Loucy (cell line): ENCODE results near the gene PPIL3.
A peak's percentile ranks its signal among the peaks of the same experiment; 100 is the strongest.
"Not testable (repeated sequence)": the region's sequence is repeated elsewhere in the genome, so short reads cannot be mapped to it uniquely, and the experiment has no call there.

Source experiments
- H2AFZ ChIP-seq: fragments of 200-600 bp; sonication (generic); 2 replicates; pipeline ENCODE4 v1.6.0; 2016; ENCODE audit warnings: antibody characterized with exemption, mild to moderate bottlenecking, low read length, moderate library complexity
- H3F3A ChIP-seq: fragments of 200-600 bp; 2 replicates; pipeline ENCODE4 v1.6.0; 2016; ENCODE audit warnings: antibody characterized with exemption, low read depth, mild to moderate bottlenecking
- H3K27me3 ChIP-seq: fragments of 200-600 bp; sonication (generic); 2 replicates; pipeline ENCODE4 v1.6.1; 2014; ENCODE audit warnings: low read length, mild to moderate bottlenecking; ENCODE audit not compliant: insufficient read depth, poor library complexity, severe bottlenecking
- H3K36me3 ChIP-seq: fragments of 200-600 bp; sonication (generic); 2 replicates; pipeline ENCODE4 v1.6.1; 2016; ENCODE audit warnings: low read length; ENCODE audit not compliant: insufficient read depth
- H3K4me1 ChIP-seq: fragments of 200-600 bp; sonication (generic); 2 replicates; pipeline ENCODE4 v1.5.1; 2014; ENCODE audit warnings: low read length, mild to moderate bottlenecking; ENCODE audit not compliant: insufficient read depth, poor library complexity, severe bottlenecking
- H3K4me2 ChIP-seq: fragments of 200-600 bp; sonication (generic); 2 replicates; pipeline ENCODE4 v1.6.0; 2014; ENCODE audit warnings: antibody characterized with exemption, low read length, low read depth, mild to moderate bottlenecking; ENCODE audit not compliant: poor library complexity, severe bottlenecking
- H3K4me3 ChIP-seq: fragments of 200-600 bp; sonication (generic); 2 replicates; pipeline ENCODE4 v1.5.1; 2014; ENCODE audit warnings: low read length, mild to moderate bottlenecking, mixed read lengths; ENCODE audit not compliant: poor library complexity, severe bottlenecking
- H3K79me2 ChIP-seq: fragments of 200-600 bp; sonication (generic); 2 replicates; pipeline ENCODE4 v1.6.1; 2014; ENCODE audit warnings: low read length; ENCODE audit not compliant: insufficient read depth
- H3K9ac ChIP-seq: fragments of 200-600 bp; sonication (generic); 2 replicates; pipeline ENCODE4 v1.6.0; 2014; ENCODE audit warnings: mild to moderate bottlenecking, low read depth, low read length, moderate library complexity; ENCODE audit not compliant: poor library complexity, severe bottlenecking
- H3K9me2 ChIP-seq: fragments of 200-600 bp; sonication (generic); replicated peaks from 2 replicates; pipeline ENCODE4 v1.6.1; 2016; ENCODE audit warnings: low read depth, low read length, mixed read lengths
- H3K9me3 ChIP-seq: fragments of 200-600 bp; sonication (generic); 2 replicates; pipeline ENCODE4 v1.6.1; 2014; ENCODE audit warnings: mild to moderate bottlenecking, antibody characterized with exemption, low read length, low read depth; ENCODE audit not compliant: insufficient read depth
- H4K20me1 ChIP-seq: fragments of 200-600 bp; sonication (generic); 2 replicates; pipeline ENCODE4 v1.6.0; 2014; ENCODE audit warnings: antibody characterized with exemption, low read length, mild to moderate bottlenecking; ENCODE audit not compliant: insufficient read depth, poor library complexity, severe bottlenecking
- CTCF ChIP-seq: fragments of 200-600 bp; sonication (generic); conservative IDR thresholded peaks from 2 replicates; pipeline ENCODE4 v1.5.1; 2014; ENCODE audit warnings: mild to moderate bottlenecking, antibody characterized with exemption, low read length
- EZH2phosphoT487 ChIP-seq: fragments of 200-600 bp; IDR thresholded peaks from 2 replicates; pipeline ENCODE4 v1.6.1; 2018; ENCODE audit warnings: antibody characterized with exemption, mild to moderate bottlenecking, moderate library complexity, borderline replicate concordance

Gene PPIL3

GRCh38 chr2:200901459-200902072, 12.7 kb upstream of the PPIL3 start:
- no peak overlapping the region for H3K4me2 ChIP-seq
- peaks cover 57% of the 10 kb centered on the region; the same call in 1 of the 2 replicates for H3K36me3 ChIP-seq
- H3K9me3 ChIP-seq: no peaks in the 10 kb centered on the region
- peak; percentile 93 for TF ChIP-seq CTCF
- no peak for TF ChIP-seq EZH2phosphoT487
- no peak overlapping the region for H3K9ac ChIP-seq
- H3F3A ChIP-seq: no peaks in the 10 kb centered on the region
- no peak overlapping the region for H3K4me3 ChIP-seq
- H3K27me3 ChIP-seq: no peaks in the 10 kb centered on the region
- H2AFZ ChIP-seq: no peak overlapping the region
- no peaks in the 10 kb centered on the region for H3K4me1 ChIP-seq
- H4K20me1 ChIP-seq: no peaks in the 10 kb centered on the region
- H3K9me2 ChIP-seq: no peaks in the 10 kb centered on the region
- H3K79me2 ChIP-seq: no peaks in the 10 kb centered on the region

DNA sequence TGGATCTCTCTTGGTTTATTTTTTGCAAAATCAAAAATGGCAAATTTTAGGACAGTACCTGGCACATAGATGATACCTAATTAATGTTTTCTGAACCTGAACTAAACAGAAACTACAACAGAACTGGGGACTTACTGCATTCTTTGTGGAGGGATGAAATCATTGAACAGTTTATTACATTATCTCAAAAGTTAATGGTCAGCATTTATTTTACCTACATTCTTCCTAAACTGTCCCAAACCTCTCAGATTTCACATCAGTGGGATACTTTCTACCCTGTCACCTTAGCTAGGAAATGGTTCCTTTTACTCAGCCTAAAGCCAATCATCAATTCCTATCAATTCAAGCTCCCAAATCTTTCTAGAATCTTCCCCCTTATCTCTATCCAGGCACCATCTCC, 10.6 kb upstream of the PPIL3 start:
- H3K27me3 ChIP-seq: no peaks in the 10 kb centered on the region
- no peaks in the 10 kb centered on the region for H3K4me1 ChIP-seq
- H3K36me3 ChIP-seq: peaks cover 65% of the 10 kb centered on the region; the same call in 1 of the 2 replicates
- no peak for TF ChIP-seq CTCF
- no peak for TF ChIP-seq EZH2phosphoT487
- H3K9ac ChIP-seq: no peak overlapping the region
- H3K4me3 ChIP-seq: no peak overlapping the region
- H3K9me3 ChIP-seq: no peaks in the 10 kb centered on the region
- H3F3A ChIP-seq: no peaks in the 10 kb centered on the region
- no peak overlapping the region for H2AFZ ChIP-seq
- H3K79me2 ChIP-seq: no peaks in the 10 kb centered on the region
- H4K20me1 ChIP-seq: no peaks in the 10 kb centered on the region
- H3K4me2 ChIP-seq: no peak overlapping the region
- no peaks in the 10 kb centered on the region for H3K9me2 ChIP-seq

DNA sequence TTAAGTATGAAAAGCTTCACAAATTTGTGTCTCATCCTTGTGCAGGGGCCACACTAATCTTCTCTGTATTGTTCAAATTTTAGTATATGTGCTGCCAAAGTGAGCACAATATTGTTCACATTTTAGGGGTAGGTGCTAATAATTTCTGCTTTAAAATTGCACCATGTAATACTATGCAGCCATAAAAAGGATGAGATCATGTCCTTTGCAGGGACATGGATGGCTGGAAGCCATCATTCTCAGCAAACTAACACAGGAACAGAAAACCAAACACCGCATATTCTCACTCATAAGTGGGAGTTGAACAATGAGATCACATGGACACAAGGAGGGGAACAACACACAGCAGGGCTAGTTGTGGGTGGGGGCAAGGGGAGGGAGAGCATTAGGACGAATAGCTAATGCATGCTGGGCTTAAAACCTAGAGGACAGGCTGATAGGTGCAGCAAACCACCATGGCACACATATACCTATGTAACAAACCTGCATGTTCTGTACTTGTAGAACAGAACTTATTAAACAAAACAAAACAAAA, 7.1 kb downstream of the PPIL3 start:
- H4K20me1 ChIP-seq: not testable (repeated sequence)
- H3K36me3 ChIP-seq: peaks cover 56% of the 10 kb centered on the region

More for the DNA sequence above, 7.1 kb downstream of the PPIL3 start:
- H3K27me3 ChIP-seq, H3K4me2 ChIP-seq, H3F3A ChIP-seq, H3K9me2 ChIP-seq, H3K9ac ChIP-seq, H3K9me3 ChIP-seq, H2AFZ ChIP-seq, H3K4me1 ChIP-seq, H3K4me3 ChIP-seq: not testable (repeated sequence)
- peaks cover 37% of the 10 kb centered on the region for H3K79me2 ChIP-seq
